DOHH2 (cell line): Measurements from ENCODE around the gene REC114.

Experiments
- CTCF ChIP-seq: fragments of 200-600 bp; sonication (generic); IDR thresholded peaks from one replicate; pipeline ENCODE4 v1.5.1; 2014; ENCODE audit warnings: antibody characterized with exemption, mild to moderate bottlenecking, low read depth, low read length; ENCODE audit not compliant: poor library complexity, severe bottlenecking
- EZH2phosphoT487 ChIP-seq: fragments of 200-600 bp; sonication (generic); IDR thresholded peaks from 2 replicates; pipeline ENCODE4 v1.6.1; 2017; ENCODE audit warnings: borderline replicate concordance, mild to moderate bottlenecking, antibody characterized with exemption, low read length, moderate library complexity, mixed read lengths

- TF ChIP-seq CTCF = no peak
- no peak for TF ChIP-seq EZH2phosphoT487
Observed at GRCh38 chr15:73480050-73480449, 37.1 kb downstream of the REC114 start.
